Esophagus muscularis mucosa (tissue), 4 donors: Measurements from ENCODE around the gene FAM131A. TPM values are rescaled to one million over a fixed set of nuclear protein-coding genes. Genes with fewer than 3 reads are reported as not detected.
A peak's percentile ranks its signal among the peaks of the same experiment; 100 is the strongest.

Source experiments
- DNase-seq: peaks from one replicate; pipeline ENCODE4 v3.0.0-alpha.2; 2017; ENCODE audit errors: extremely low spot score
- H3K27ac ChIP-seq, 4 donors: fragments of 200-600 bp; sonication (generic); replicated peaks in 1 of 4; 1 replicate in 3 of 4; 2 replicates in 1 of 4; pipeline ENCODE4 v1.5.1; 2016 to 2019; ENCODE audit warnings: mild to moderate bottlenecking in 1 of 4
- H3K27me3 ChIP-seq, 4 donors: fragments of 200-600 bp; sonication (generic); one replicate each; pipeline versions ENCODE4 v1.5.1 to v1.6.0; 2016 to 2019
- H3K36me3 ChIP-seq, 4 donors: fragments of 200-600 bp; sonication (generic); one replicate each; pipeline ENCODE4 v1.5.1; 2016 to 2019
- H3K4me1 ChIP-seq, 4 donors: fragments of 200-600 bp; sonication (generic); one replicate each; pipeline ENCODE4 v1.5.1; 2016 to 2019
- H3K4me3 ChIP-seq, 4 donors: fragments of 200-600 bp; sonication (generic); 1 replicate in 2 of 4; 2 replicates in 2 of 4; pipeline ENCODE4 v1.5.1; 2016 to 2019; ENCODE audit warnings: mild to moderate bottlenecking in 4 of 4, moderate library complexity in 1 of 4
- H3K9me3 ChIP-seq, 4 donors: fragments of 200-600 bp; sonication (generic); 1 replicate in 3 of 4; 2 replicates in 1 of 4; pipeline ENCODE4 v1.5.1; 2016 to 2019
- CTCF ChIP-seq, 3 experiments: fragments of 200-600 bp in 2 of 3; fragments of 450-650 bp in 1 of 3; sonication (generic) in 2 of 3; IDR thresholded peaks; one replicate each; pipeline ENCODE4 v1.5.1; 2017 to 2019; ENCODE audit warnings: antibody characterized with exemption in 3 of 3, mild to moderate bottlenecking in 2 of 3, moderate library complexity in 1 of 3
- EP300 ChIP-seq: sonication (generic); formaldehyde crosslinking; IDR thresholded peaks from one replicate; pipeline ENCODE4 v1.6.1; 2017; ENCODE audit warnings: antibody characterized with exemption
- POLR2A ChIP-seq: fragments of 450-650 bp; IDR thresholded peaks from one replicate; pipeline ENCODE4 v1.6.1; 2017; ENCODE audit warnings: antibody characterized with exemption, moderate library complexity, mild to moderate bottlenecking, low read depth
- POLR2AphosphoS5 ChIP-seq, 2 donors: sonication (generic); formaldehyde crosslinking; IDR thresholded peaks; one replicate each; pipeline ENCODE4 v1.6.1; 2017; ENCODE audit warnings: antibody characterized with exemption in 2 of 2
- WGBS: methylation state at CpG from one replicate; pipeline ENCODE4 v1.1.5; 2018; 5-methylcytosine and 5-hydroxymethylcytosine counted together
- intact Hi-C: fragments of 100-400 bp; cut with DNase I; formaldehyde crosslinking; loops from one replicate; pipeline ENCODE4 v1.15.1; 2023
- total RNA-seq, 4 donors: library from RNA; depleted of rRNA; stranded (reverse); fragments of >200 nt; gene quantifications; one replicate each; pipeline versions ENCODE4 v1.1.0 to v1.2.1, GENCODE V29; 2016

Gene FAM131A
- total RNA-seq, 4 donors from 2014 or later: 40.3 to 71.0 (median 59.9) TPM

GRCh38 chr3:184373422-184373821, 36.0 kb downstream of the FAM131A start:
- peaks cover 0 to 23% (median 0%) of the 10 kb centered on the region in 4 donors for H3K27me3 ChIP-seq
- TF ChIP-seq POLR2A: no peak
- peak in 1 of 2 donors; percentile 12 for TF ChIP-seq POLR2AphosphoS5 (IDR thresholded peaks at IDR 0.05)
- peak overlapping the region in 1 of 4 donors; percentile 15 for H3K27ac ChIP-seq
- H3K4me3 ChIP-seq: no peak overlapping the region
- peaks cover 19 to 48% (median 38%) of the 10 kb centered on the region in 4 donors for H3K4me1 ChIP-seq
- H3K9me3 ChIP-seq: no peaks in the 10 kb centered on the region
- 76% methylated on average over 6 of the region's 6 CpGs for WGBS
- DNase-seq: no peak
- H3K36me3 ChIP-seq: peaks cover 0 to 19% (median 13%) of the 10 kb centered on the region in 4 donors
- intact Hi-C loops: loop anchor here (10.0 kb wide), 1 partner anchor 171 kb away; no protein-coding TSS in a partner anchor

GRCh38 chr3:184375747-184376461, 38.5 kb downstream of the FAM131A start:
- TF ChIP-seq EP300 (no peak), POLR2AphosphoS5 (IDR thresholded peaks at IDR 0.05) (no peak), CTCF (IDR thresholded peaks at IDR 0.05) (no peak), POLR2A (no peak)
- 89% methylated on average over 12 of the region's 12 CpGs for WGBS
- Histone ChIP-seq H3K9me3 (no peaks in the 10 kb centered on the region), H3K4me3 (no peak overlapping the region), H3K27me3 (peaks cover 0 to 45% (median 2%) of the 10 kb centered on the region in 4 donors), H3K4me1 (peaks cover 20 to 60% (median 47%) of the 10 kb centered on the region in 4 donors), H3K27ac (no peak overlapping the region), H3K36me3 (no peaks in the 10 kb centered on the region)
- no peak for DNase-seq
- intact Hi-C loops: loop anchor here (10.0 kb wide), 1 partner anchor 169 kb away; no protein-coding TSS in a partner anchor

GRCh38 chr3:184377374-184377773, 40.0 kb downstream of the FAM131A start:
- Histone ChIP-seq H3K27me3 (peaks cover 0 to 60% (median 6%) of the 10 kb centered on the region in 4 donors), H3K36me3 (no peaks in the 10 kb centered on the region), H3K9me3 (no peaks in the 10 kb centered on the region), H3K4me3 (no peak overlapping the region), H3K4me1 (peaks cover 23 to 58% (median 48%) of the 10 kb centered on the region in 4 donors), H3K27ac (peak overlapping the region in 2 of 4 donors; percentile 10 to 19)
- DNase-seq: no peak
- intact Hi-C loops: loop anchor here (10.0 kb wide), 1 partner anchor 167 kb away; no protein-coding TSS in a partner anchor
- TF ChIP-seq CTCF (IDR thresholded peaks at IDR 0.05) (no peak), POLR2AphosphoS5 (IDR thresholded peaks at IDR 0.05) (no peak), EP300 (no peak), POLR2A (no peak)
- 79% methylated on average over 5 of the region's 5 CpGs for WGBS

GRCh38 chr3:184377882-184378445, 40.6 kb downstream of the FAM131A start, which contains the start of gene THPO:
THPO (minus strand) TSS chr3:184378207; CDS start chr3:184376259, 1,948 bp downstream.
- Histone ChIP-seq H3K4me1 (peaks cover 23 to 52% (median 47%) of the 10 kb centered on the region in 4 donors), H3K4me3 (peak within 1 kb of the TSS in 1 of 4 donors; percentile 62), H3K27ac (peak within 1 kb of the TSS; percentile 68 to 79 (median 76)), H3K27me3 (peaks cover 0 to 65% (median 6%) of the 10 kb centered on the region in 4 donors), H3K9me3 (no peaks in the 10 kb centered on the region), H3K36me3 (no peaks in the 10 kb centered on the region)
- DNase-seq: no peak
- intact Hi-C loops: loop anchor here (10.0 kb wide), 1 partner anchor 167 kb away; no protein-coding TSS in a partner anchor
- WGBS: 78% methylated on average over 6 of the region's 7 CpGs
- TF ChIP-seq POLR2A (no peak), POLR2AphosphoS5 (IDR thresholded peaks at IDR 0.05) (no peak), CTCF (IDR thresholded peaks at IDR 0.05) (no peak), EP300 (no peak)
